ENCODE results near the gene LARGE1.

- TF ChIP-seq POLR2AphosphoS5 (IDR thresholded peaks at IDR 0.05; ENCODE audit: low read depth, low read length) (no peak), TAF1 (IDR thresholded peaks at IDR 0.05; ENCODE audit: low read depth, low read length) (no peak), POLR2A (IDR thresholded peaks at IDR 0.05; ENCODE audit: low read depth, low read length) (no peak), PAX5 (IDR thresholded peaks at IDR 0.05; ENCODE audit: insufficient read depth, low read length, severe bottlenecking) (no peak), SPI1 (IDR thresholded peaks at IDR 0.05; ENCODE audit: low read depth, low read length) (no peak)
Measured at GRCh38 chr22:33747029-33747428, 173.2 kb downstream of the LARGE1 start.
